Small intestine (tissue), 7 donors: ENCODE measurements around the gene JADE2. TPM values are rescaled to one million over a fixed set of nuclear protein-coding genes. Genes with fewer than 3 reads are reported as not detected.
"Not testable (repeated sequence)": the region's sequence is repeated elsewhere in the genome, so short reads cannot be mapped to it uniquely, and the experiment has no call there.

Source experiments
- DNase-seq, 2 donors: peaks; one replicate each; pipeline versions ENCODE4 v3.0.0 to v3.0.0-alpha.2; 2013
- FAIRE-seq: peaks from 2 replicates; lab custom pipeline; 2012; peaks lifted over from hg19 to GRCh38; lab: Jason Lieb, UNC
- H3K27ac ChIP-seq, 3 donors: one replicate each; pipeline ENCODE4 v1.5.1; 2013; ENCODE audit warnings: low read length in 2 of 3, mild to moderate bottlenecking in 2 of 3, control low read depth in 1 of 3, inconsistent platforms in 1 of 3, low read depth in 1 of 3, moderate library complexity in 1 of 3
- H3K27me3 ChIP-seq, 3 donors: one replicate each; pipeline ENCODE4 v1.6.1; 2013; ENCODE audit warnings: low read length in 3 of 3, inconsistent platforms in 1 of 3; ENCODE audit not compliant: control insufficient read depth in 3 of 3, insufficient read depth in 3 of 3
- H3K36me3 ChIP-seq, 3 donors: one replicate each; pipeline ENCODE4 v1.6.1; 2013; ENCODE audit warnings: low read length in 3 of 3, inconsistent platforms in 1 of 3, low read depth in 1 of 3, mild to moderate bottlenecking in 1 of 3, moderate library complexity in 1 of 3; ENCODE audit not compliant: control insufficient read depth in 3 of 3, insufficient read depth in 2 of 3
- H3K4me1 ChIP-seq, 3 donors: one replicate each; pipeline ENCODE4 v1.6.1; 2013; ENCODE audit warnings: low read length in 2 of 3, inconsistent platforms in 1 of 3, low read depth in 1 of 3, mild to moderate bottlenecking in 1 of 3, moderate library complexity in 1 of 3; ENCODE audit not compliant: control insufficient read depth in 3 of 3, insufficient read depth in 2 of 3
- H3K4me3 ChIP-seq, 3 donors: one replicate each; pipeline ENCODE4 v1.5.1; 2013; ENCODE audit warnings: low read length in 3 of 3, control low read depth in 1 of 3, inconsistent platforms in 1 of 3, low read depth in 1 of 3, mild to moderate bottlenecking in 1 of 3, moderate library complexity in 1 of 3
- H3K9me3 ChIP-seq, 2 donors: one replicate each; pipeline ENCODE4 v1.6.1; 2013; ENCODE audit warnings: low read depth in 1 of 2, low read length in 1 of 2; ENCODE audit not compliant: control insufficient read depth in 2 of 2, insufficient read depth in 1 of 2
- WGBS, 3 donors: extraction: QIAGEN DNeasy Blood & Tissue Kit; methylation state at CpG; one replicate each; pipeline ENCODE4 v1.1.7; 2013; 5-methylcytosine and 5-hydroxymethylcytosine counted together
- polyA plus RNA-seq, 4 donors: library from polyadenylated mRNA; stranded (reverse) in 3 of 4; unstranded in 1 of 4; fragments of 200-250 nt in 3 of 4; fragments of 120-200 nt in 1 of 4; gene quantifications; one replicate each; pipeline versions ENCODE4 v1.2.1 to v1.2.3, GENCODE V29; 2013
- donor health status: healthy with polysubstance abuse.
- donor health status: control.
- donor health status: control.
- donor health status: Bipolar disorder and iron deficiency.
- donor health status: healthy.

Gene JADE2
- polyA plus RNA-seq, 4 donors, result 8.1 to 37.4 (median 16.3) TPM

DNA sequence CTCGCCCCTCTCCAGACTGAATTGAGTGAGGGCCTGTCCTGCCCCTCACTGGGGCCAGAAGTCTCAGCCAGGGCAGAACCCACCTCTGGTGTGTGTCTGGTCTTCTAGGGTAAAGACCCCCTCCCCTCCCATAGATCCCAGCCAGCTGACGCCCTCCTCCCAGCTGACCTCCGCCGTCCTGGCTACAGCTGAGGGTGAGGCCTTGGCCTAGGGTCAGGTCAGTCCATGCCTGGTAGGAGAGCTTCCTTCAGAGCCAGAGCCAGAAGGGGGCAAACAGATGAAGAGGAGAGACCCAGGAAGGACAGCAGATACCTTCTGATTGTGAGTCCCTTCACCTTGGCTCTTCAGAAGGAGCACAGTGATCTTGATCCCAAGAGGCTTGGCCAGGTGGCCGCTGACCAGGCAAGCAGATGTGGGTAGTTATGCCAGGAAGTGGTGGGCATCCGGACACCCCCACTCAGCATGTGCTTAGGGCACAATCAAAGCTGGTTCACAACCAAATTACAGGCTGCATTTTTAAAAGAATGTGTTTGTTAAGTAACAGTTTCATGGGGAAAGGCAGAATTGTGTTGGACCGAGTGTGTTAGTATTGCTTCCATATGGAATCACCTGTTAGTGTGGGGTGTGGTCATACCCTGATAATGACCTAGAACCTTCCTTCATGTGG lies 29.9 kb downstream of the JADE2 start:
- no peak for FAIRE-seq
- H3K36me3 ChIP-seq, result peaks cover 4 to 79% (median 8%) of the 10 kb centered on the region in 3 donors

DNA sequence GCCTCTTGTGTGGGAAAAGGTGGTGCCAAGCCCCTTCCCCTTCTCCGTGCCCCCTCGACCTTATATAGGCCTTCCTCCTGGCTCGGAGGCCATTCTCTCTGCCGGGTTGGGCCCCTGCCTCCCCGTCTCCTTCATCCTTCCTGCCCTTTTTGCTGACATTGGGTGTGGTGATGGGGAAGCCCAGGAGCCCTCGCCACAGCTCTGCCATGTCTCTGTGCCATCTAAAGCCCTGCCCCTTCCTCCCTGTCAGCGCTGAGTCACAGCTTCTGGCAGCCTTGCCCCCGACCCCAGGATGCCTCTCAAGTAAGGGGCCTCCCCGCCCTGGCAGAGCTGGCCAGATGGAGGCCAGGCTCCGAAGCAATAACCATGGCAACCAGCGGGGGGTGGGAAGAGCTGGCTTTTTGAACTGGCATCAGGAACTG lies 30.4 kb downstream of the JADE2 start:
- 43 to 61% (median 48%) methylated on average over 11 of the region's 11 CpGs for WGBS, 3 donors
- H3K27ac ChIP-seq, result peak overlapping the region in 2 of 3 donors; percentile 45 to 57
- H3K9me3 ChIP-seq, result no peaks in the 10 kb centered on the region
- no peaks in the 10 kb centered on the region for H3K27me3 ChIP-seq
- H3K4me1 ChIP-seq, result peaks cover 0 to 13% (median 8%) of the 10 kb centered on the region in 3 donors
- FAIRE-seq (no peak), DNase-seq (peak in 1 of 2 donors; percentile 44)
- H3K36me3 ChIP-seq, result peaks cover 6 to 79% (median 10%) of the 10 kb centered on the region in 3 donors
- H3K4me3 ChIP-seq, result no peak overlapping the region

More for the DNA sequence above, 29.9 kb downstream of the JADE2 start:
- Histone ChIP-seq H3K4me3 (no peak overlapping the region), H3K4me1 (peaks cover 0 to 13% (median 8%) of the 10 kb centered on the region in 3 donors), H3K9me3 (no peaks in the 10 kb centered on the region), H3K27ac (peak overlapping the region; percentile 37 to 57 (median 45)), H3K27me3 (no peaks in the 10 kb centered on the region)
- DNase-seq, result no peak
- 69 to 78% (median 72%) methylated on average over 7 of the region's 7 CpGs for WGBS, 3 donors

DNA sequence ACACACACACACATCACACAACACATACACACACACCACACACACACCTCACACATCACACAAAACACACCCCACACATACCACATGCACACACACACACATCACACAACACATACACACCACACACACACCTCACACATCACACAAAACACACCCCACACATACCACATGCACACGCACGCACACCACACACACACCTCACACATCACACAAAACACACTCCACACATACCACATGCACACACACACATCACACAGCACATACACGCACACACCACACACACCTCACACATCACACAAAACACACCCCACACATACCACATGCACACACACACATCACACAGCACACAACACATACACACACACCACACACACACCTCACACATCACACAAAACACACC lies 31.1 kb downstream of the JADE2 start:
- H3K27ac ChIP-seq, H3K4me3 ChIP-seq, DNase-seq, H3K9me3 ChIP-seq, H3K27me3 ChIP-seq, FAIRE-seq: not testable (repeated sequence)
- Histone ChIP-seq H3K36me3 (peaks cover 6 to 82% (median 13%) of the 10 kb centered on the region in 3 donors), H3K4me1 (peaks cover 0 to 13% (median 8%) of the 10 kb centered on the region in 3 donors)
- WGBS, 3 donors, result 96 to 100% (median 96%) methylated on average over 3 of the region's 3 CpGs

DNA sequence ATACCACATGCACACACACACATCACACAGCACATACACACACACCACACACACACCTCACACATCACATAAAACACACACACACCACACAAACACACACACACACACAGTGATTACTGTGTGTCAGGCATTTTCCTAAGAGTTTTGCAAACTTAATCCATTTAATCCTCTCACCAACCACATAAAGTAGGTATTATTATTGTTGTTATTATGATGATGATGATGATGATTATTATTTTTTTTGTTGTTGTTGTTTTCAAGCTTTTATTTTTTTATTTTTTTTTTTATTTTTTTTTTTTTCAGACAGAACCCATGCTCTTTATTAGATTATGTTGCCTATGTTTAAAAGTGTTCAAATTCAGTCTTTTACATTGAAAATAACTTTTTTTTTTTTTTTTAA lies 31.5 kb downstream of the JADE2 start:
- Histone ChIP-seq H3K27me3 (no peaks in the 10 kb centered on the region), H3K36me3 (peaks cover 6 to 82% (median 15%) of the 10 kb centered on the region in 3 donors), H3K4me1 (peaks cover 0 to 12% (median 8%) of the 10 kb centered on the region in 3 donors), H3K27ac (no peak overlapping the region), H3K9me3 (no peaks in the 10 kb centered on the region), H3K4me3 (no peak overlapping the region)
- no peak for DNase-seq
- FAIRE-seq, result no peak

DNA sequence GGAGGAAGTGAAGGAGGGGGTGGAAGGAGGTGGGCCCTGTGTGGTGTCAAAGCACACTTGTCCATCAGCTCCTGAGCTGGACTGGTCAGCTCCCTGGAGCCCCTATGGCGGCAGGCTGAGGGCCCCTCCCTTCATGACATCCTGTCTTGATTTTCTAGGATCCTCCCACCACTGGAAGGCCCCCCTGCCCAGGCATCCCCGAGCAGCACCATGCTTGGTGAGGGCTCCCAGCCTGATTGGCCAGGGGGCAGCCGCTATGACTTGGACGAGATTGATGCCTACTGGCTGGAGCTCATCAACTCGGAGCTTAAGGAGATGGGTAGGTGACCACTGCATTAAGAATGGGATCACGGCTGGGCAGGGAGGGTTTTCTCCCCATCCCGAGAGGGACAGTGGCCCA lies 34.2 kb downstream of the JADE2 start:
- Histone ChIP-seq H3K4me1 (peaks cover 0 to 6% (median 3%) of the 10 kb centered on the region in 3 donors), H3K36me3 (peaks cover 12 to 82% (median 24%) of the 10 kb centered on the region in 3 donors), H3K4me3 (no peak overlapping the region), H3K9me3 (no peaks in the 10 kb centered on the region), H3K27me3 (no peaks in the 10 kb centered on the region), H3K27ac (no peak overlapping the region)
- FAIRE-seq (no peak), DNase-seq (no peak)
- 85 to 95% (median 88%) methylated on average over 7 of the region's 7 CpGs for WGBS, 3 donors

DNA sequence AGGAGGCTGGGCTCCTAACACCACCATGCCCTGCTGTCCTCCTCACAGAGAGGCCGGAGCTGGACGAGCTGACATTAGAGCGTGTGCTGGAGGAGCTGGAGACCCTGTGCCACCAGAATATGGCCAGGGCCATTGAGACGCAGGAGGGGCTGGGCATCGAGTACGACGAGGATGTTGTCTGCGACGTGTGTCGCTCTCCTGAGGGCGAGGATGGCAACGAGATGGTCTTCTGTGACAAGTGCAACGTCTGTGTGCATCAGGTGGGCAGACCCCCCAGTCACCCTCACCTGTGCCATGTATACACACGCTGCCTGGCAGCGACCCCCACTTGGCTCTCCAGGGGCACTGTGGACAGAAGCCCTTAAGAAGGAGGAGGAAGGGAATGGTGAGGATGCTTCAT lies 35.2 kb downstream of the JADE2 start:
- no peaks in the 10 kb centered on the region for H3K27me3 ChIP-seq
- H3K4me3 ChIP-seq, result no peak overlapping the region
- DNase-seq (no peak), FAIRE-seq (no peak)
- WGBS, 3 donors, result 93 to 96% (median 95%) methylated on average over 14 to 15 of the region's 15 CpGs
- no peak overlapping the region for H3K27ac ChIP-seq
- no peaks in the 10 kb centered on the region for H3K4me1 ChIP-seq
- H3K36me3 ChIP-seq, result peaks cover 12 to 81% (median 28%) of the 10 kb centered on the region in 3 donors
- no peaks in the 10 kb centered on the region for H3K9me3 ChIP-seq

DNA sequence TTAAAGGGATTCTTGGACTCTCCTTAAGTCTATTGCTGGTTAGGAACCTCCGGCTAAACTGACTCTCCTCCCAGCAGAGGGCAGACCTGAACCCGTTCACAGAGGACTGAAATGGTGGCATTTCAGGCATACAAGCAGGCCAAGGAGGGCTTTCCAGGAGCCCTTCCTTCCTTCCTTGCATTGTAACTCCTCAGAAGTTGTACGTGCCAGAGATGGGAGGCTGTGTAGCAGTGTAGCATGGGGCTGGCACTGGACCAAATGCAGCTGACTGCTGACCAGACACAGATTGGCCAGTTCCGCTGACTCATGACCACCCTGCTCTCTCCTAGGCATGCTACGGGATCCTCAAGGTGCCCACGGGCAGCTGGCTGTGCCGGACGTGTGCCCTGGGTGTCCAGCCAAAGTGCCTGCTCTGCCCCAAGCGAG lies 36.4 kb downstream of the JADE2 start:
- Histone ChIP-seq H3K27me3 (no peaks in the 10 kb centered on the region), H3K9me3 (no peaks in the 10 kb centered on the region), H3K27ac (no peak overlapping the region), H3K36me3 (peaks cover 12 to 85% (median 35%) of the 10 kb centered on the region in 3 donors), H3K4me1 (no peaks in the 10 kb centered on the region), H3K4me3 (no peak overlapping the region)
- FAIRE-seq, result no peak
- DNase-seq, result peak; percentile 22 to 36
- 74 to 83% (median 82%) methylated on average over 9 of the region's 9 CpGs for WGBS, 3 donors

DNA sequence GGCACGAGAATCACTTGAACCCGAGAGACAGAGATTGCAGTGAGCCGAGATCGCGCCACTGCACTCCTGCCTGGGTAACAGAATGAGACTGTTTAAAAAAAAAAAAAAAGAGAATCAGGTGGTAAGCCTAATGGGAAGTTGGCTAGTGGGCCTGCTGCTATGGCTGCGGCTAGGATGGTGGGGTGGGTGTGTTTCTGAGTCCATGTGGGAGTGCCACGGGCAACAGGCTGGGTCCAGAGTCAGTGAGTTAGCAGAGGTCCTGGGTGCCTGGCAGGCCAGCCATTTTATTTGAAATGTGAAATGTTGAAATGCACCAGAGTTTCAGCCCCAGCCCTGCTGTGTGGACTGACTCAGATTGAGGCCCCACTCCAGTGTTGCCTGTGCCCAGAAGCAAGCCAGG lies 37.8 kb downstream of the JADE2 start:
- H3K27me3 ChIP-seq, result no peaks in the 10 kb centered on the region
- FAIRE-seq, result no peak
- no peaks in the 10 kb centered on the region for H3K4me1 ChIP-seq
- H3K27ac ChIP-seq, result no peak overlapping the region
- no peaks in the 10 kb centered on the region for H3K9me3 ChIP-seq
- WGBS, 3 donors, result 96 to 99% (median 96%) methylated on average over 7 of the region's 7 CpGs
- no peak for DNase-seq
- peaks cover 12 to 98% (median 35%) of the 10 kb centered on the region in 3 donors for H3K36me3 ChIP-seq
- H3K4me3 ChIP-seq, result no peak overlapping the region
